MM.1S (cell line): ENCODE data around the gene CD4.

ENCODE experiments used
- DNase-seq: peaks from one replicate; pipeline ENCODE4 v3.0.0-alpha.2; 2015
- H2AFZ ChIP-seq: fragments of 300-600 bp; sonication (generic); 2 replicates; pipeline ENCODE4 v1.6.0; 2016; ENCODE audit warnings: antibody characterized with exemption, low read length
- H3F3A ChIP-seq: fragments of 300-600 bp; sonication (generic); 2 replicates; pipeline ENCODE4 v1.6.1; 2016; ENCODE audit warnings: mild to moderate bottlenecking, antibody characterized with exemption, low read length, moderate library complexity, mixed read lengths; ENCODE audit not compliant: insufficient read depth
- H3K27ac ChIP-seq: fragments of 300-600 bp; sonication (generic); 2 replicates; pipeline ENCODE4 v1.5.1; 2016; ENCODE audit warnings: mild to moderate bottlenecking, low read length
- H3K27me3 ChIP-seq: fragments of 300-600 bp; sonication (generic); replicated peaks from 2 replicates; pipeline ENCODE4 v1.6.0; 2016; ENCODE audit warnings: low read length; ENCODE audit not compliant: insufficient read depth
- H3K36me3 ChIP-seq: fragments of 300-600 bp; sonication (generic); replicated peaks from 2 replicates; pipeline ENCODE4 v1.6.1; 2016; ENCODE audit warnings: mild to moderate bottlenecking, low read length, mixed read lengths; ENCODE audit not compliant: insufficient read depth
- H3K4me1 ChIP-seq: fragments of 300-600 bp; sonication (generic); 2 replicates; pipeline ENCODE4 v1.6.1; 2016; ENCODE audit warnings: low read length, mixed read lengths
- H3K4me2 ChIP-seq: fragments of 300-600 bp; sonication (generic); 2 replicates; pipeline ENCODE4 v1.6.0; 2016; ENCODE audit warnings: low read depth, low read length
- H3K4me3 ChIP-seq: fragments of 300-600 bp; sonication (generic); 2 replicates; pipeline ENCODE4 v1.5.1; 2016; ENCODE audit warnings: low read length, mixed read lengths
- H3K79me2 ChIP-seq: fragments of 300-600 bp; sonication (generic); 2 replicates; pipeline ENCODE4 v1.6.1; 2016; ENCODE audit warnings: mixed run types, low read length, mixed read lengths
- H3K9ac ChIP-seq: fragments of 300-600 bp; sonication (generic); 2 replicates; pipeline ENCODE4 v1.6.1; 2016; ENCODE audit warnings: low read length, mixed read lengths
- H3K9me2 ChIP-seq: fragments of 300-600 bp; sonication (generic); replicated peaks from 2 replicates; pipeline ENCODE4 v1.6.1; 2016; ENCODE audit warnings: mild to moderate bottlenecking, low read length, mixed read lengths; ENCODE audit not compliant: insufficient read depth
- H3K9me3 ChIP-seq: fragments of 300-600 bp; sonication (generic); replicated peaks from 2 replicates; pipeline ENCODE4 v1.6.1; 2016; ENCODE audit warnings: mild to moderate bottlenecking, low read length, mixed read lengths; ENCODE audit not compliant: insufficient read depth
- H4K20me1 ChIP-seq: fragments of 300-600 bp; sonication (generic); 2 replicates; pipeline ENCODE4 v1.6.1; 2016; ENCODE audit warnings: mild to moderate bottlenecking, low read length, moderate library complexity, mixed read lengths; ENCODE audit not compliant: insufficient read depth
- CTCF ChIP-seq: fragments of 300-600 bp; sonication (generic); IDR thresholded peaks from 2 replicates; pipeline ENCODE4 v1.5.1; 2016; ENCODE audit warnings: antibody characterized with exemption, low read length, mixed read lengths
- EZH2 ChIP-seq: fragments of 300-600 bp; sonication (generic); optimal IDR thresholded peaks from 2 replicates; pipeline ENCODE3; 2017; ENCODE audit warnings: low read depth, mild to moderate bottlenecking, antibody characterized with exemption, low read length, mixed read lengths
- EZH2phosphoT487 ChIP-seq: fragments of 300-600 bp; sonication (generic); IDR thresholded peaks from 2 replicates; pipeline ENCODE4 v1.6.1; 2018; ENCODE audit warnings: antibody characterized with exemption, low read length

The CD4 gene

DNA sequence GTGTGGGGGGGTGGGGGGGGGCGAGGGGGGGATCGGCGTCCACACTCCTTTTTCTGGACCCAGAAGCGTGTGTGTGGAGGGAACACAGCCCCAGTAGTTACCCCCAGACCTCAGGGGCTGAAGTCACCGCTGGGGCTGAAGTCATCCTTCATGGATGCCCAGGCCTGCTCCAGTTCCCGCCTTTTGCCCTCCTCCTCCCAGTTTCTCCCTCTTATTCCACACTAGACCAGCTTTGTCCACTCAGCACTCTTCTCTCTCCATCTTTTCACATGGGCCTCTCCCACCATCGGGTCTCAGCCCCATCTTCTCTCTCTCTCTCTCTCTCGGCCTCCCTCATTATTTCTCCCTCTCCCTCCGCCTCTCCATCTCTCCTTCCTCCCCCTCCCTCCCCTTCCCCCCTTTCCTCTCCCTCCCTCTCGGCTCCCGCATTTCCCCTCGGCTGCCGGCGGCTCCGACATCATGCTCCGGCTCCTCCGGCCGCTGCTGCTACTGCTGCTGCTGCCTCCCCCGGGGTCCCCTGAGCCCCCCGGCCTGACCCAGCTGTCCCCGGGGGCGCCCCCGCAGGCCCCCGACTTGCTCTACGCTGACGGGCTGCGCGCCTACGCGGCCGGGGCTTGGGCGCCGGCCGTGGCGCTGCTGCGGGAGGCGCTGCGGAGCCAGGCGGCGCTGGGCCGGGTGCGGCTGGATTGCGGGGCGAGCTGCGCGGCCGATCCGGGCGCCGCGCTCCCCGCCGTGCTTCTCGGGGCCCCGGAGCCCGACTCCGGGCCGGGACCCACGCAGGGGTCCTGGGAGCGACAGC is 38.9 kb downstream of the CD4 start, which contains the start of gene P3H3:
Gene P3H3, plus strand, starts transcription at position 426 of the 799 bp plus-strand sequence. Its CDS starts 34 bp downstream, at position 460.
- Histone ChIP-seq H3K36me3 (no peaks in the 10 kb centered on the region), H3K4me3 (peak within 1 kb of the TSS; percentile 62), H3K9me2 (no peaks in the 10 kb centered on the region), H4K20me1 (no peaks in the 10 kb centered on the region), H3F3A (no peaks in the 10 kb centered on the region), H3K27me3 (peaks cover 92% of the 10 kb centered on the region), H3K4me1 (peaks cover 4% of the 10 kb centered on the region; the same call in 1 of the 2 replicates), H3K79me2 (no peaks in the 10 kb centered on the region), H3K9ac (no peak within 1 kb of the TSS; the same call in 1 of the 2 replicates), H2AFZ (peak within 1 kb of the TSS; percentile 77), H3K9me3 (no peaks in the 10 kb centered on the region), H3K4me2 (peak within 1 kb of the TSS; percentile 99), H3K27ac (no peak within 1 kb of the TSS)
- TF ChIP-seq CTCF: no peak
- no peak for TF ChIP-seq EZH2
- no peak for TF ChIP-seq EZH2phosphoT487
- no peak for DNase-seq

GRCh38 chr12:6828781-6829535 is 39.6 kb downstream of the CD4 start:
- no peaks in the 10 kb centered on the region for H3K9me2 ChIP-seq
- no peak for DNase-seq
- H2AFZ ChIP-seq: peak overlapping the region; percentile 77
- H3K4me1 ChIP-seq: peaks cover 4% of the 10 kb centered on the region; the same call in 1 of the 2 replicates
- H3K79me2 ChIP-seq: no peaks in the 10 kb centered on the region
- no peaks in the 10 kb centered on the region for H3K36me3 ChIP-seq
- H3K9me3 ChIP-seq: no peaks in the 10 kb centered on the region
- TF ChIP-seq EZH2phosphoT487 (peak; percentile 57; the same call in 1 of the 2 replicates), CTCF (no peak), EZH2 (peak; percentile 100)
- peak overlapping the region; percentile 99 for H3K4me2 ChIP-seq
- no peak overlapping the region; the same call in 1 of the 2 replicates for H3K9ac ChIP-seq
- peaks cover 92% of the 10 kb centered on the region for H3K27me3 ChIP-seq
- no peaks in the 10 kb centered on the region for H4K20me1 ChIP-seq
- no peak overlapping the region for H3K27ac ChIP-seq
- H3F3A ChIP-seq: no peaks in the 10 kb centered on the region
- H3K4me3 ChIP-seq: peak overlapping the region; percentile 62

- Histone ChIP-seq H3K9me3 (no peaks in the 10 kb centered on the region), H3K9me2 (no peaks in the 10 kb centered on the region), H4K20me1 (no peaks in the 10 kb centered on the region), H3K36me3 (no peaks in the 10 kb centered on the region), H3K27me3 (peaks cover 85% of the 10 kb centered on the region), H3F3A (no peaks in the 10 kb centered on the region), H2AFZ (no peak overlapping the region), H3K4me2 (peak overlapping the region; percentile 99), H3K27ac (no peak overlapping the region), H3K79me2 (no peaks in the 10 kb centered on the region), H3K9ac (no peak overlapping the region), H3K4me3 (no peak overlapping the region), H3K4me1 (peaks cover 4% of the 10 kb centered on the region; the same call in 1 of the 2 replicates)
- TF ChIP-seq EZH2phosphoT487 (no peak), CTCF (0 out of 2 replicates have a peak, but pooled peaks have one; percentile 4), EZH2 (no peak)
- no peak for DNase-seq
These were observed 40.4 kb downstream of the CD4 start for GRCh38 chr12:6829536-6830220.
